ENCODE data around the gene CARD19. TPM values are rescaled to one million over a fixed set of nuclear protein-coding genes. Genes with fewer than 3 reads are reported as not detected.

The CARD19 gene
- total and polyA plus RNA-seq, 2 experiments from 2014 or later = 36.8 to 48.3 TPM

DNA sequence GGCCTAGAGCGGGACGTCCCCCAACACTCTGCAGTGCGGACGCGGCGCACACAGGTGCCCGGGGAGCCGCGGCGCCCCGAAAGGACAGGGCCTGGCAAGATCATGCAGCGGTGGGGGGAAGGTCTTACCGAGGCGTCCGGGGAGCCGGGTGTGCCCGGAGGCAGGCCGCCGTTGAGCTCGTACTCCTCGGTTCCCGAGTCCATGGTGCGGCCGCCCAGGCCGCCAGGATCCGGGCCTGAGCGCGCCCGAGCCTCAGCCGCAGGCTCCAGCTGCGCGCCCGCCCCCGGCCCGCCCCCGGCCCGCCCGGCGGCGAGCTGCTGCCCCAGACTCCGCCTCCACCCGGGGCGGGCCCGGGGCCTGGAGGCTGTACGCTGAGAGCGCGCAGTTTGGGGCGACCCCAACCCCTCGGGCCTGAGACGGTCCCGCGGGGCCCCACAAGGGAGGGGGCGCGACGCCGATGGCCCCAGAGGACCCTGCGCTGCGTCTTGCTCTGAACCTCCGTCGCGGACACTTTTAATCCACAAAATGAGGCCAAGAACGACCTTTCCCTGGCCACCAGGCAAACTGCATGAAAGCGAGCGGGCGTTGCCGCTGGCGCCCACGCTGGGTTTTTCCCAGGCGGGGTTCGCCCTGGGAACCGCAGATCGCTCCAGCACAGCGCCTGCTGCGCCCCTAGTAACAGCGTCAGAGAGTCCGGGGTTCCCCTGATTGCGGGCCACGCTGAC is 38.2 kb downstream of the CARD19 start, which contains the start of gene NINJ1:
Gene NINJ1 (minus strand): TSS at position 237 of the 725 bp plus-strand sequence. CDS start 34 bp downstream, at position 203.
- Histone ChIP-seq H3K27me3 (ENCODE audit: insufficient read depth) (peaks cover 9% of the 10 kb centered on the region), H3K36me3 (ENCODE audit: insufficient read depth) (no peaks in the 10 kb centered on the region), H3K4me1 (ENCODE audit: insufficient read depth) (peaks cover 12% of the 10 kb centered on the region), H3K4me2 (peak within 1 kb of the TSS; percentile 93), H3K4me3 (peak within 1 kb of the TSS; percentile 87), H3K79me2 (replicated peaks; ENCODE audit: insufficient read depth) (0 out of 2 replicates have a peak, but pooled peaks cover 6% of the 10 kb centered on the region), H3K9me2 (ENCODE audit: insufficient read depth) (no peaks in the 10 kb centered on the region), H4K20me1 (replicated peaks; ENCODE audit: insufficient read depth) (0 out of 2 replicates have a peak, but pooled peaks cover 8% of the 10 kb centered on the region), H3K27ac (ENCODE audit: low read depth) (no peak within 1 kb of the TSS; the same call in 1 of the 2 replicates), H2AFZ (peak within 1 kb of the TSS; percentile 98), H3F3A (replicated peaks; ENCODE audit: low read depth) (no peaks in the 10 kb centered on the region)
- Mint-ChIP-seq H3K36me3 (ENCODE audit: low read depth) (no peaks in the 10 kb centered on the region), H3K4me1 (peaks cover 28% of the 10 kb centered on the region), H3K27ac (no peak within 1 kb of the TSS; the same call in 1 of the 2 replicates), H3K9me3 (no peaks in the 10 kb centered on the region), H3K4me3 (peak within 1 kb of the TSS; percentile 80), H3K27me3 (ENCODE audit: insufficient read depth, low read depth, poor library complexity) (peaks cover 21% of the 10 kb centered on the region)
- DNase-seq (ENCODE audit: low spot score) = peak; percentile 80
- TF ChIP-seq STAT1 (IDR thresholded peaks at IDR 0.05; ENCODE audit: unreplicated experiment) = no peak
- peak; percentile 73 for TF ChIP-seq POLR2AphosphoS5 (IDR thresholded peaks at IDR 0.05; ENCODE audit: low read depth)
- peak; percentile 81 for ATAC-seq

DNA sequence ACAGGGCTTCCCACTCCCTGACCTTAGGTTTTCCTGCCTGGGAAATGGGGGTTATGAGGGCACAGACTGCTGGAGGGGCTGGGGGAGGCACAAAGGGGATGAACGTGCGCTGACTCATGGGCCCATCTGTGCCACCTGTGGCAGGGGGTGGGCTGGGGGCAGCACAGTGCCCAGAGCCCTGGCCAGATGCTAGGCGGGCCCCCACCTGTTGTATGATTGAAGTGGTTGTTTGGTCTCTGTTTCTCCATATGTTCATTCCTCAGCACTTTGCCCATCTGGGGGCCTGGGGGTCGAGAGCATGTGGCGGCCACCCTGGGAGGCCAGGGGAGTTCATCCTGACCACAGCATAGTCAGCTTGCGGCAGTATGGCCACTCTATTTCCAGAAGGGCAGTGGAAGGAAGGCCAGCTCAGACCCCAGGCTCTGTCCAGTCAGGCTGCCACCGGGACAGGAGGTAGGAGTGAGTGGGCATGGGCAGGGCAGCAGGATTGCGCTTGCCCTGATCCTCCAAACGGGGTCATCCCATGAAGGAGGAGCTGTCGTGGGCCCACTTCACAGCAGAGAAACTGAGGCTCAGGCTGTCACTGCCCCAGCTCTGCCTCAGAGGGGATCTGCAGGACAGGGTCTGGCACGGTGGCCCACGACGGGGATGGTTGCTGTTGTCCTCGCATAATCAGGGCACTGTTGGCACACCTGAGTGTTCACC is 38.9 kb downstream of the CARD19 start:
- ATAC-seq = peak; percentile 4; the same call in 2 of the 3 replicates
- H3K27me3 Mint-ChIP-seq (ENCODE audit: insufficient read depth, low read depth, poor library complexity) = peaks cover 21% of the 10 kb centered on the region
- no peaks in the 10 kb centered on the region; the same call in 2 of the 3 replicates for H3K36me3 Mint-ChIP-seq (ENCODE audit: low read depth)
- Histone ChIP-seq H3K4me3 (peak overlapping the region; percentile 87), H3K79me2 (replicated peaks; ENCODE audit: insufficient read depth) (0 out of 2 replicates have a peak, but pooled peaks cover 6% of the 10 kb centered on the region), H3K4me2 (peak overlapping the region; percentile 93), H2AFZ (peak overlapping the region; percentile 98), H3F3A (replicated peaks; ENCODE audit: low read depth) (no peaks in the 10 kb centered on the region), H4K20me1 (replicated peaks; ENCODE audit: insufficient read depth) (0 out of 2 replicates have a peak, but pooled peaks cover 8% of the 10 kb centered on the region), H3K27ac (ENCODE audit: low read depth) (no peak overlapping the region), H3K4me1 (ENCODE audit: insufficient read depth) (peaks cover 12% of the 10 kb centered on the region), H3K27me3 (ENCODE audit: insufficient read depth) (peaks cover 9% of the 10 kb centered on the region), H3K36me3 (ENCODE audit: insufficient read depth) (no peaks in the 10 kb centered on the region), H3K9me2 (ENCODE audit: insufficient read depth) (no peaks in the 10 kb centered on the region)
- no peak for DNase-seq (ENCODE audit: low spot score)
- H3K4me3 Mint-ChIP-seq = peak overlapping the region; percentile 74
- TF ChIP-seq, protein P1, sequence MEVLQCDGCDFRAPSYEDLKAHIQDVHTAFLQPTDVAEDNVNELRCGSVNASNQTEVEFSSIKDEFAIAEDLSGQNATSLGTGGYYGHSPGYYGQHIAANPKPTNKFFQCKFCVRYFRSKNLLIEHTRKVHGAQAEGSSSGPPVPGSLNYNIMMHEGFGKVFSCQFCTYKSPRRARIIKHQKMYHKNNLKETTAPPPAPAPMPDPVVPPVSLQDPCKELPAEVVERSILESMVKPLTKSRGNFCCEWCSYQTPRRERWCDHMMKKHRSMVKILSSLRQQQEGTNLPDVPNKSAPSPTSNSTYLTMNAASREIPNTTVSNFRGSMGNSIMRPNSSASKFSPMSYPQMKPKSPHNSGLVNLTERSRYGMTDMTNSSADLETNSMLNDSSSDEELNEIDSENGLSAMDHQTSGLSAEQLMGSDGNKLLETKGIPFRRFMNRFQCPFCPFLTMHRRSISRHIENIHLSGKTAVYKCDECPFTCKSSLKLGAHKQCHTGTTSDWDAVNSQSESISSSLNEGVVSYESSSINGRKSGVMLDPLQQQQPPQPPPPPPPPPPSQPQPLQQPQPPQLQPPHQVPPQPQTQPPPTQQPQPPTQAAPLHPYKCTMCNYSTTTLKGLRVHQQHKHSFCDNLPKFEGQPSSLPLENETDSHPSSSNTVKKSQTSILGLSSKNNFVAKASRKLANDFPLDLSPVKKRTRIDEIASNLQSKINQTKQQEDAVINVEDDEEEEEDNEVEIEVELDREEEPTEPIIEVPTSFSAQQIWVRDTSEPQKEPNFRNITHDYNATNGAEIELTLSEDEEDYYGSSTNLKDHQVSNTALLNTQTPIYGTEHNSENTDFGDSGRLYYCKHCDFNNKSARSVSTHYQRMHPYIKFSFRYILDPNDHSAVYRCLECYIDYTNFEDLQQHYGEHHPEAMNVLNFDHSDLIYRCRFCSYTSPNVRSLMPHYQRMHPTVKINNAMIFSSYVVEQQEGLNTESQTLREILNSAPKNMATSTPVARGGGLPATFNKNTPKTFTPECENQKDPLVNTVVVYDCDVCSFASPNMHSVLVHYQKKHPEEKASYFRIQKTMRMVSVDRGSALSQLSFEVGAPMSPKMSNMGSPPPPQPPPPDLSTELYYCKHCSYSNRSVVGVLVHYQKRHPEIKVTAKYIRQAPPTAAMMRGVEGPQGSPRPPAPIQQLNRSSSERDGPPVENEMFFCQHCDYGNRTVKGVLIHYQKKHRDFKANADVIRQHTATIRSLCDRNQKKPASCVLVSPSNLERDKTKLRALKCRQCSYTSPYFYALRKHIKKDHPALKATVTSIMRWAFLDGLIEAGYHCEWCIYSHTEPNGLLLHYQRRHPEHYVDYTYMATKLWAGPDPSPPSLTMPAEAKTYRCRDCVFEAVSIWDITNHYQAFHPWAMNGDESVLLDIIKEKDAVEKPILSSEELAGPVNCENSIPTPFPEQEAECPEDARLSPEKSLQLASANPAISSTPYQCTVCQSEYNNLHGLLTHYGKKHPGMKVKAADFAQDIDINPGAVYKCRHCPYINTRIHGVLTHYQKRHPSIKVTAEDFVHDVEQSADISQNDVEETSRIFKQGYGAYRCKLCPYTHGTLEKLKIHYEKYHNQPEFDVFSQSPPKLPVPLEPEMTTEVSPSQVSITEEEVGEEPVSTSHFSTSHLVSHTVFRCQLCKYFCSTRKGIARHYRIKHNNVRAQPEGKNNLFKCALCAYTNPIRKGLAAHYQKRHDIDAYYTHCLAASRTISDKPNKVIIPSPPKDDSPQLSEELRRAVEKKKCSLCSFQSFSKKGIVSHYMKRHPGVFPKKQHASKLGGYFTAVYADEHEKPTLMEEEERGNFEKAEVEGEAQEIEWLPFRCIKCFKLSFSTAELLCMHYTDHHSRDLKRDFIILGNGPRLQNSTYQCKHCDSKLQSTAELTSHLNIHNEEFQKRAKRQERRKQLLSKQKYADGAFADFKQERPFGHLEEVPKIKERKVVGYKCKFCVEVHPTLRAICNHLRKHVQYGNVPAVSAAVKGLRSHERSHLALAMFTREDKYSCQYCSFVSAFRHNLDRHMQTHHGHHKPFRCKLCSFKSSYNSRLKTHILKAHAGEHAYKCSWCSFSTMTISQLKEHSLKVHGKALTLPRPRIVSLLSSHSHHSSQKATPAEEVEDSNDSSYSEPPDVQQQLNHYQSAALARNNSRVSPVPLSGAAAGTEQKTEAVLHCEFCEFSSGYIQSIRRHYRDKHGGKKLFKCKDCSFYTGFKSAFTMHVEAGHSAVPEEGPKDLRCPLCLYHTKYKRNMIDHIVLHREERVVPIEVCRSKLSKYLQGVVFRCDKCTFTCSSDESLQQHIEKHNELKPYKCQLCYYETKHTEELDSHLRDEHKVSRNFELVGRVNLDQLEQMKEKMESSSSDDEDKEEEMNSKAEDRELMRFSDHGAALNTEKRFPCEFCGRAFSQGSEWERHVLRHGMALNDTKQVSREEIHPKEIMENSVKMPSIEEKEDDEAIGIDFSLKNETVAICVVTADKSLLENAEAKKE (CRISPR knock-in tag; IDR thresholded peaks at IDR 0.05) = no peak
- TF ChIP-seq ZNF331 (CRISPR knock-in tag; IDR thresholded peaks at IDR 0.05; ENCODE audit: low read depth) = no peak
- TF ChIP-seq ZNF114 (CRISPR knock-in tag; IDR thresholded peaks at IDR 0.05) = no peak
- TF ChIP-seq EZH2 (IDR thresholded peaks at IDR 0.05; ENCODE audit: low read depth, unreplicated experiment) = no peak
- no peak for TF ChIP-seq STAT1 (IDR thresholded peaks at IDR 0.05; ENCODE audit: unreplicated experiment)
- TF ChIP-seq, protein P2, sequence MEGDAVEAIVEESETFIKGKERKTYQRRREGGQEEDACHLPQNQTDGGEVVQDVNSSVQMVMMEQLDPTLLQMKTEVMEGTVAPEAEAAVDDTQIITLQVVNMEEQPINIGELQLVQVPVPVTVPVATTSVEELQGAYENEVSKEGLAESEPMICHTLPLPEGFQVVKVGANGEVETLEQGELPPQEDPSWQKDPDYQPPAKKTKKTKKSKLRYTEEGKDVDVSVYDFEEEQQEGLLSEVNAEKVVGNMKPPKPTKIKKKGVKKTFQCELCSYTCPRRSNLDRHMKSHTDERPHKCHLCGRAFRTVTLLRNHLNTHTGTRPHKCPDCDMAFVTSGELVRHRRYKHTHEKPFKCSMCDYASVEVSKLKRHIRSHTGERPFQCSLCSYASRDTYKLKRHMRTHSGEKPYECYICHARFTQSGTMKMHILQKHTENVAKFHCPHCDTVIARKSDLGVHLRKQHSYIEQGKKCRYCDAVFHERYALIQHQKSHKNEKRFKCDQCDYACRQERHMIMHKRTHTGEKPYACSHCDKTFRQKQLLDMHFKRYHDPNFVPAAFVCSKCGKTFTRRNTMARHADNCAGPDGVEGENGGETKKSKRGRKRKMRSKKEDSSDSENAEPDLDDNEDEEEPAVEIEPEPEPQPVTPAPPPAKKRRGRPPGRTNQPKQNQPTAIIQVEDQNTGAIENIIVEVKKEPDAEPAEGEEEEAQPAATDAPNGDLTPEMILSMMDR (conservative IDR thresholded peaks at IDR 0.05; ENCODE audit: low read depth in 2 of 2) = no peak
- no peak overlapping the region for H3K27ac Mint-ChIP-seq
- H3K9me3 Mint-ChIP-seq = no peaks in the 10 kb centered on the region
- peaks cover 28% of the 10 kb centered on the region for H3K4me1 Mint-ChIP-seq
